Naive thymus-derived CD4-positive, alpha-beta T cell (primary cell): ENCODE results near the gene ZNF134. TPM values are rescaled to one million over a fixed set of nuclear protein-coding genes. Genes with fewer than 3 reads are reported as not detected.

Source experiments
- ATAC-seq: fragments of 150-1000 bp; cut with Tn5 transposase; 2 replicates; pipeline ENCODE4 v1.10.0; 2021; ENCODE audit warnings: mild to moderate bottlenecking, moderate library complexity
- CTCF ChIA-PET: fragments of 350-600 bp; sonication (Branson Sonifier 250); formaldehyde crosslinking; loops from one replicate; lab custom pipeline; 2021; ENCODE audit warnings: antibody characterized with exemption; lab: Charles Lee
- POLR2A ChIA-PET: fragments of 350-600 bp; sonication (Branson Sonifier 250); formaldehyde crosslinking; loops from one replicate; lab custom pipeline; 2021; ENCODE audit warnings: antibody characterized with exemption, inconsistent platforms; lab: Charles Lee
- DNase-seq, 9 donors: peaks; one replicate each; pipeline versions ENCODE4 v3.0.0 to v3.0.0-alpha.2; 2020 to 2022; ENCODE audit warnings: mixed read lengths in 1 of 9
- H3K27ac ChIP-seq: one replicate; pipeline ENCODE4 v1.7.0; 2013; ENCODE audit warnings: mild to moderate bottlenecking, low read depth, low read length, moderate library complexity
- H3K27me3 ChIP-seq, 2 donors: one replicate each; pipeline ENCODE4 v1.7.0; 2013; ENCODE audit warnings: low read length in 2 of 2, mild to moderate bottlenecking in 2 of 2, moderate library complexity in 2 of 2; ENCODE audit not compliant: control insufficient read depth in 2 of 2, insufficient read depth in 2 of 2
- H3K36me3 ChIP-seq, 3 experiments: 1 replicate in 2 of 3; 2 replicates in 1 of 3; pipeline ENCODE4 v1.7.0; 2013; ENCODE audit warnings: low read length in 3 of 3, mild to moderate bottlenecking in 3 of 3, moderate library complexity in 1 of 3; ENCODE audit not compliant: insufficient read depth in 3 of 3, control insufficient read depth in 2 of 3
- H3K4me1 ChIP-seq, 2 donors: one replicate each; pipeline ENCODE4 v1.7.0; 2013; ENCODE audit warnings: low read length in 2 of 2, mild to moderate bottlenecking in 2 of 2, moderate library complexity in 1 of 2; ENCODE audit not compliant: control insufficient read depth in 2 of 2, insufficient read depth in 2 of 2
- H3K4me3 ChIP-seq: 2 replicates; pipeline ENCODE4 v1.7.0; 2013; ENCODE audit warnings: mild to moderate bottlenecking, low read length
- H3K9me3 ChIP-seq, 3 experiments: 1 replicate in 2 of 3; 2 replicates in 1 of 3; pipeline ENCODE4 v1.7.0; 2013; ENCODE audit warnings: low read length in 3 of 3; ENCODE audit not compliant: control insufficient read depth in 2 of 3
- H3K27ac Mint-ChIP-seq, 9 donors: one replicate each; pipeline ENCODE4 v1.8.0; 2020 to 2022; ENCODE audit warnings: mixed read lengths in 9 of 9, mild to moderate bottlenecking in 8 of 9, moderate library complexity in 5 of 9, inconsistent platforms in 2 of 9
- H3K27me3 Mint-ChIP-seq, 5 donors: one replicate each; pipeline ENCODE4 v1.8.0; 2021 to 2022; ENCODE audit warnings: mixed read lengths in 5 of 5, mild to moderate bottlenecking in 1 of 5
- H3K36me3 Mint-ChIP-seq, 5 donors: one replicate each; pipeline ENCODE4 v1.8.0; 2020 to 2022; ENCODE audit warnings: mixed read lengths in 5 of 5, mild to moderate bottlenecking in 3 of 5, inconsistent platforms in 1 of 5
- H3K4me1 Mint-ChIP-seq, 7 donors: one replicate each; pipeline ENCODE4 v1.8.0; 2020 to 2022; ENCODE audit warnings: mixed read lengths in 7 of 7, mild to moderate bottlenecking in 3 of 7, inconsistent platforms in 1 of 7
- H3K4me3 Mint-ChIP-seq, 10 donors: one replicate each; pipeline ENCODE4 v1.8.0; 2020 to 2022; ENCODE audit warnings: mild to moderate bottlenecking in 10 of 10, mixed read lengths in 10 of 10, moderate library complexity in 6 of 10, inconsistent platforms in 2 of 10
- H3K9me3 Mint-ChIP-seq, 11 donors: one replicate each; pipeline ENCODE4 v1.8.0; 2020 to 2022; ENCODE audit warnings: mixed read lengths in 11 of 11, mild to moderate bottlenecking in 4 of 11, inconsistent platforms in 1 of 11, moderate library complexity in 1 of 11
- intact Hi-C, 2 donors: fragments of 100-400 bp; cut with micrococcal nuclease; formaldehyde crosslinking; loops; one replicate each; pipeline ENCODE4 v1.15.1; 2023
- polyA plus RNA-seq, 2 donors: library from polyadenylated mRNA; unstranded; fragments of 300-500 nt; fragmentation: Illumina TruSeq; gene quantifications; one replicate each; pipeline ENCODE4 v1.2.3, GENCODE V29; 2021
- total RNA-seq, 6 experiments: library from RNA in 5 of 6; stranded (reverse) in 5 of 6; gene quantifications; 1 replicate in 5 of 6; 2 replicates in 1 of 6; pipeline ENCODE4 v1.2.3 and lab custom pipeline; 2021 to 2026

ZNF134 gene
- total and polyA plus RNA-seq, 7 experiments from 2014 or later = 8.0 to 33.9 (median 16.7) TPM

GRCh38 chr19:57643734-57644133 is 29.7 kb downstream of the ZNF134 start:
- H3K27me3 ChIP-seq = no peaks in the 10 kb centered on the region
- no peak overlapping the region for H3K27ac Mint-ChIP-seq
- intact Hi-C loops = no loop called here
- H3K4me3 ChIP-seq = no peak overlapping the region
- H3K9me3 ChIP-seq = peaks cover 0 to 82% (median 33%) of the 10 kb centered on the region in 3 experiments
- CTCF ChIA-PET = interaction anchor here (0.6 to 0.7 kb wide), 2 partner anchors 165 to 521 kb away, joined by 3 to 4 read pairs; no protein-coding TSS in a partner anchor
- peaks cover 15 to 97% (median 76%) of the 10 kb centered on the region in 11 donors for H3K9me3 Mint-ChIP-seq
- peaks cover 28 to 59% (median 55%) of the 10 kb centered on the region in 5 donors for H3K36me3 Mint-ChIP-seq
- no peak for ATAC-seq
- peaks cover 21 to 44% (median 29%) of the 10 kb centered on the region in 3 experiments for H3K36me3 ChIP-seq
- no peaks in the 10 kb centered on the region for H3K4me1 ChIP-seq
- H3K4me3 Mint-ChIP-seq = no peak overlapping the region
- H3K27me3 Mint-ChIP-seq = no peaks in the 10 kb centered on the region
- POLR2A ChIA-PET = interaction anchor here (0.9 kb wide), 1 partner anchor 84 kb away, joined by 3 read pairs; the partner anchor contains the start of gene ZNF671
- H3K27ac ChIP-seq = no peak overlapping the region
- no peaks in the 10 kb centered on the region for H3K4me1 Mint-ChIP-seq
- no peak for DNase-seq

- H3K27ac Mint-ChIP-seq = no peak overlapping the region
Measured at GRCh38 chr19:57648331-57649003, 34.4 kb downstream of the ZNF134 start.

GRCh38 chr19:57651654-57651996 is 37.6 kb downstream of the ZNF134 start:
- H3K9me3 Mint-ChIP-seq = peaks cover 35 to 92% (median 64%) of the 10 kb centered on the region in 11 donors
- POLR2A ChIA-PET = no interaction called here
- DNase-seq (no peak), ATAC-seq (no peak)
- H3K27ac Mint-ChIP-seq = no peak overlapping the region
- H3K4me1 Mint-ChIP-seq = peaks cover 0 to 7% (median 0%) of the 10 kb centered on the region in 7 donors
- Histone ChIP-seq H3K27ac (no peak overlapping the region), H3K4me3 (no peak overlapping the region), H3K4me1 (no peaks in the 10 kb centered on the region), H3K27me3 (no peaks in the 10 kb centered on the region), H3K9me3 (peaks cover 0 to 58% (median 0%) of the 10 kb centered on the region in 3 experiments), H3K36me3 (no peaks in the 10 kb centered on the region)
- H3K36me3 Mint-ChIP-seq = peaks cover 0 to 45% (median 17%) of the 10 kb centered on the region in 5 donors
- CTCF ChIA-PET = no interaction called here
- no peak overlapping the region for H3K4me3 Mint-ChIP-seq
- peaks cover 0 to 50% (median 29%) of the 10 kb centered on the region in 5 donors for H3K27me3 Mint-ChIP-seq
- intact Hi-C loops = no loop called here

More at GRCh38 chr19:57648331-57649003, 34.4 kb downstream of the ZNF134 start:
- Histone ChIP-seq H3K36me3 (no peaks in the 10 kb centered on the region), H3K4me3 (no peak overlapping the region), H3K4me1 (no peaks in the 10 kb centered on the region), H3K27ac (no peak overlapping the region), H3K9me3 (peaks cover 0 to 68% (median 4%) of the 10 kb centered on the region in 3 experiments), H3K27me3 (no peaks in the 10 kb centered on the region)
- no peak for DNase-seq
- ChIA-PET POLR2A (no interaction called here), CTCF (no interaction called here)
- intact Hi-C loops = no loop called here
- no peak for ATAC-seq
- Mint-ChIP-seq H3K4me1 (peaks cover 0 to 7% (median 0%) of the 10 kb centered on the region in 7 donors), H3K36me3 (peaks cover 4 to 34% (median 15%) of the 10 kb centered on the region in 5 donors), H3K9me3 (peaks cover 22 to 89% (median 51%) of the 10 kb centered on the region in 11 donors), H3K4me3 (no peak overlapping the region), H3K27me3 (peaks cover 0 to 19% (median 5%) of the 10 kb centered on the region in 5 donors)

GRCh38 chr19:57653689-57654088 is 39.6 kb downstream of the ZNF134 start:
- H3K4me3 Mint-ChIP-seq = no peak overlapping the region
- ChIA-PET POLR2A (no interaction called here), CTCF (no interaction called here)
- H3K27ac Mint-ChIP-seq = no peak overlapping the region
- peaks cover 0 to 61% (median 39%) of the 10 kb centered on the region in 5 donors for H3K27me3 Mint-ChIP-seq
- no peaks in the 10 kb centered on the region for H3K36me3 ChIP-seq
- DNase-seq (no peak), ATAC-seq (no peak)
- H3K4me3 ChIP-seq = no peak overlapping the region
- H3K9me3 Mint-ChIP-seq = peaks cover 30 to 88% (median 61%) of the 10 kb centered on the region in 11 donors
- intact Hi-C loops = no loop called here
- H3K4me1 ChIP-seq = no peaks in the 10 kb centered on the region
- no peak overlapping the region for H3K27ac ChIP-seq
- no peaks in the 10 kb centered on the region for H3K27me3 ChIP-seq
- H3K4me1 Mint-ChIP-seq = peaks cover 0 to 7% (median 0%) of the 10 kb centered on the region in 7 donors
- peaks cover 0 to 45% (median 0%) of the 10 kb centered on the region in 3 experiments for H3K9me3 ChIP-seq
- peaks cover 0 to 51% (median 17%) of the 10 kb centered on the region in 5 donors for H3K36me3 Mint-ChIP-seq

- no peak for DNase-seq
- ATAC-seq = no peak
- no peaks in the 10 kb centered on the region for H3K4me1 ChIP-seq
- H3K27ac ChIP-seq = no peak overlapping the region
- H3K4me1 Mint-ChIP-seq = peaks cover 0 to 7% (median 0%) of the 10 kb centered on the region in 7 donors
- no peaks in the 10 kb centered on the region for H3K36me3 ChIP-seq
- H3K36me3 Mint-ChIP-seq = peaks cover 0 to 51% (median 17%) of the 10 kb centered on the region in 5 donors
- no peak overlapping the region for H3K27ac Mint-ChIP-seq
- H3K9me3 Mint-ChIP-seq = peaks cover 30 to 86% (median 58%) of the 10 kb centered on the region in 11 donors
- H3K4me3 ChIP-seq = no peak overlapping the region
- peaks cover 0 to 74% (median 55%) of the 10 kb centered on the region in 5 donors for H3K27me3 Mint-ChIP-seq
- no peak overlapping the region for H3K4me3 Mint-ChIP-seq
- H3K27me3 ChIP-seq = no peaks in the 10 kb centered on the region
- H3K9me3 ChIP-seq = peaks cover 0 to 39% (median 0%) of the 10 kb centered on the region in 3 experiments
- POLR2A ChIA-PET = no interaction called here
- CTCF ChIA-PET = no interaction called here
- intact Hi-C loops = no loop called here
Measured at GRCh38 chr19:57655443-57655842, 41.4 kb downstream of the ZNF134 start.

GRCh38 chr19:57656346-57656745 is 42.3 kb downstream of the ZNF134 start:
- Mint-ChIP-seq H3K4me1 (peaks cover 0 to 5% (median 0%) of the 10 kb centered on the region in 7 donors), H3K9me3 (peaks cover 30 to 92% (median 62%) of the 10 kb centered on the region in 11 donors), H3K4me3 (no peak overlapping the region), H3K36me3 (peaks cover 0 to 51% (median 21%) of the 10 kb centered on the region in 5 donors), H3K27me3 (peaks cover 0 to 78% (median 64%) of the 10 kb centered on the region in 5 donors), H3K27ac (no peak overlapping the region)
- Histone ChIP-seq H3K36me3 (no peaks in the 10 kb centered on the region), H3K4me1 (no peaks in the 10 kb centered on the region), H3K27ac (no peak overlapping the region), H3K27me3 (no peaks in the 10 kb centered on the region), H3K9me3 (peaks cover 0 to 35% (median 0%) of the 10 kb centered on the region in 3 experiments), H3K4me3 (no peak overlapping the region)
- ChIA-PET POLR2A (no interaction called here), CTCF (no interaction called here)
- DNase-seq (no peak), ATAC-seq (no peak)
- intact Hi-C loops = no loop called here
